IMR-90 (cell line): ENCODE results near the gene FGF4. TPM values are rescaled to one million over a fixed set of nuclear protein-coding genes. Genes with fewer than 3 reads are reported as not detected.

Experiments
- ATAC-seq: fragments of 200-7000 bp; cut with Tn5 transposase; 2 replicates; pipeline ENCODE4 v1.9.1; 2020; ENCODE audit warnings: low read depth, mild to moderate bottlenecking, moderate library complexity
- BruUV-seq: library from RNA; stranded (reverse); fragments of 400-500 nt; replicated peaks from 2 replicates; lab custom pipeline; 2021; lab: Mats Ljungman, UMichigan
- CTCF ChIA-PET: fragments of 300-600 bp; formaldehyde crosslinking; extraction: SDS; loops from one replicate; lab custom pipeline; 2021; ENCODE audit warnings: antibody characterized with exemption; lab: Yijun Ruan, JAX
- POLR2A ChIA-PET: fragments of 300-600 bp; sonication (Branson Sonifier 250); formaldehyde crosslinking; loops from one replicate; lab custom pipeline; 2022; ENCODE audit warnings: antibody characterized with exemption; ENCODE audit not compliant: unreplicated experiment; lab: Charles Lee
- DNase-seq: peaks from one replicate; pipeline ENCODE4 v3.0.0; 2013
- H2AFZ ChIP-seq: replicated peaks from 2 replicates; pipeline ENCODE3; 2013; ENCODE audit warnings: low read length, mild to moderate bottlenecking; ENCODE audit not compliant: poor library complexity
- H2AK5ac ChIP-seq: 2 replicates; pipeline ENCODE4 v1.6.1; 2013; ENCODE audit warnings: low read depth, low read length, inconsistent platforms
- H2AK9ac ChIP-seq: replicated peaks from 2 replicates; pipeline ENCODE3; 2013; ENCODE audit warnings: mild to moderate bottlenecking, low read depth, low read length, moderate library complexity; ENCODE audit not compliant: poor library complexity
- H2BK120ac ChIP-seq: 2 replicates; pipeline ENCODE4 v1.6.1; 2013; ENCODE audit warnings: low read depth, low read length, inconsistent platforms
- H2BK15ac ChIP-seq: 3 replicates; pipeline ENCODE4 v1.6.1; 2013; ENCODE audit warnings: low read depth, low read length, inconsistent platforms
- H2BK20ac ChIP-seq: 2 replicates; pipeline ENCODE4 v1.6.1; 2013; ENCODE audit warnings: low read depth, mild to moderate bottlenecking, inconsistent platforms, low read length, moderate library complexity
- H2BK5ac ChIP-seq: 2 replicates; pipeline ENCODE4 v1.6.1; 2013; ENCODE audit warnings: mild to moderate bottlenecking, low read depth, low read length, inconsistent platforms; ENCODE audit not compliant: poor library complexity, severe bottlenecking
- H3K14ac ChIP-seq: replicated peaks from 2 replicates; pipeline ENCODE4 v1.6.1; 2013; ENCODE audit warnings: low read depth, low read length, inconsistent platforms
- H3K18ac ChIP-seq: 2 replicates; pipeline ENCODE4 v1.6.1; 2013; ENCODE audit warnings: low read depth, low read length, control low read depth
- H3K23ac ChIP-seq: 2 replicates; pipeline ENCODE4 v1.6.1; 2013; ENCODE audit warnings: low read depth, low read length, inconsistent platforms
- H3K27ac ChIP-seq: 2 replicates; pipeline ENCODE4 v1.5.1; 2013; ENCODE audit warnings: mild to moderate bottlenecking, control low read depth, low read length; ENCODE audit not compliant: insufficient read depth
- H3K27me3 ChIP-seq: 2 replicates; pipeline ENCODE4 v1.6.1; 2013; ENCODE audit warnings: low read length; ENCODE audit not compliant: control insufficient read depth, insufficient read depth
- H3K36me3 ChIP-seq: 2 replicates; pipeline ENCODE4 v1.6.1; 2013; ENCODE audit warnings: low read length, mixed read lengths; ENCODE audit not compliant: control insufficient read depth, insufficient read depth
- H3K4ac ChIP-seq: 2 replicates; pipeline ENCODE4 v1.6.1; 2013; ENCODE audit warnings: low read depth, low read length, inconsistent platforms
- H3K4me1 ChIP-seq: 2 replicates; pipeline ENCODE4 v1.6.1; 2013; ENCODE audit warnings: low read length, mixed read lengths; ENCODE audit not compliant: control insufficient read depth, insufficient read depth
- H3K4me2 ChIP-seq: 2 replicates; pipeline ENCODE4 v1.6.1; 2013; ENCODE audit warnings: low read depth, mild to moderate bottlenecking, control low read depth, low read length, moderate library complexity
- H3K4me3 ChIP-seq: 2 replicates; pipeline ENCODE4 v1.5.1; 2013; ENCODE audit warnings: low read depth, mild to moderate bottlenecking, control low read depth, low read length, moderate library complexity; ENCODE audit not compliant: insufficient read depth
- H3K56ac ChIP-seq: 2 replicates; pipeline ENCODE4 v1.6.1; 2013; ENCODE audit warnings: low read length, inconsistent platforms; ENCODE audit not compliant: insufficient read depth; ENCODE audit errors: extremely low read depth
- H3K79me1 ChIP-seq, 2 experiments: 2 replicates each; pipeline ENCODE4 v1.6.1; 2013; ENCODE audit warnings: low read length in 2 of 2, inconsistent platforms in 1 of 2, low read depth in 1 of 2
- H3K9ac ChIP-seq: 2 replicates; pipeline ENCODE4 v1.6.1; 2013; ENCODE audit warnings: low read depth, low read length, control low read depth
- H3K9me1 ChIP-seq: 2 replicates; pipeline ENCODE4 v1.6.1; 2013; ENCODE audit warnings: low read length, inconsistent platforms; ENCODE audit not compliant: insufficient read depth
- H3K9me3 ChIP-seq: 2 replicates; pipeline ENCODE4 v1.6.1; 2013; ENCODE audit warnings: low read length; ENCODE audit not compliant: control insufficient read depth, insufficient read depth
- H4K20me1 ChIP-seq: 2 replicates; pipeline ENCODE4 v1.6.1; 2013; ENCODE audit warnings: low read length, inconsistent platforms; ENCODE audit not compliant: insufficient read depth
- H4K5ac ChIP-seq: 2 replicates; pipeline ENCODE4 v1.6.1; 2013; ENCODE audit warnings: mild to moderate bottlenecking, low read depth, low read length, control low read depth
- H4K8ac ChIP-seq, 2 experiments: 2 replicates each; pipeline ENCODE4 v1.6.1; 2013; ENCODE audit warnings: low read depth in 2 of 2, low read length in 2 of 2, control low read depth in 1 of 2, inconsistent platforms in 1 of 2
- H4K91ac ChIP-seq: 2 replicates; pipeline ENCODE4 v1.6.1; 2013; ENCODE audit warnings: low read depth, low read length, inconsistent platforms; ENCODE audit not compliant: insufficient read depth
- FOS ChIP-seq: fragments of 150-350 bp; IDR thresholded peaks from 2 replicates; pipeline ENCODE4 v1.6.1; 2016; ENCODE audit warnings: low read depth, low read length
- MAFK ChIP-seq: IDR thresholded peaks from 2 replicates; pipeline ENCODE4 v1.6.1; 2012; ENCODE audit warnings: low read depth, low read length, improper control_type of control experiment
- MAZ ChIP-seq: IDR thresholded peaks from 2 replicates; pipeline ENCODE4 v1.6.1; 2012; ENCODE audit warnings: low read depth, mild to moderate bottlenecking, low read length, improper control_type of control experiment, moderate library complexity, borderline replicate concordance
- MXI1 ChIP-seq: IDR thresholded peaks from 2 replicates; pipeline ENCODE4 v1.6.1; 2012; ENCODE audit warnings: low read depth, mild to moderate bottlenecking, low read length, moderate library complexity, borderline replicate concordance
- WGBS, 2 experiments: methylation state at CpG; one replicate each; pipeline versions ENCODE4 v1.1.5 to v1.1.7; 2013; ENCODE audit warnings: missing lambda C conversion rate in 2 of 2; ENCODE audit not compliant: insufficient read length in 1 of 2; ENCODE audit errors: extremely low coverage in 2 of 2; 5-methylcytosine and 5-hydroxymethylcytosine counted together
- dilution Hi-C: fragments of 300-500 bp; cut with HindIII; formaldehyde crosslinking; loops from one replicate; pipeline ENCODE4 v1.14.3; 2018; ENCODE audit warnings: low sequenced_read_pairs; ENCODE audit not compliant: unreplicated experiment
- in situ Hi-C: fragments of 300-500 bp; cut with MboI; formaldehyde crosslinking; loops from 3 replicates; pipeline ENCODE4 v1.14.3; 2019; ENCODE audit warnings: low sequenced_read_pairs, inconsistent platforms, mixed read lengths
- intact Hi-C: fragments of 100-400 bp; cut with micrococcal nuclease; formaldehyde crosslinking; loops from 2 replicates; pipeline ENCODE4 v1.10.0; 2022
- polyA plus RNA-seq, 3 experiments: library from polyadenylated mRNA; depleted of rRNA; stranded (reverse); fragments of >200 nt; gene quantifications; 2 replicates each; pipeline ENCODE4 v1.2.3, GENCODE V29; 2012; ENCODE audit warnings: low replicate concordance in 1 of 3
- total RNA-seq: library from RNA; depleted of rRNA; stranded (reverse); fragments of >200 nt; gene quantifications from 2 replicates; pipeline ENCODE4 v1.2.3, GENCODE V29; 2012
- TF ChIP-seq, protein P1 (sequence below): fragments of 150-350 bp; IDR thresholded peaks from 2 replicates; pipeline ENCODE4 v1.6.1; 2017; ENCODE audit warnings: mild to moderate bottlenecking, antibody characterized with exemption, low read length, low read depth

The FGF4 gene
- total and polyA plus RNA-seq, 2 of the 4 experiments (the other 2 are of a cell fraction): not detected

DNA sequence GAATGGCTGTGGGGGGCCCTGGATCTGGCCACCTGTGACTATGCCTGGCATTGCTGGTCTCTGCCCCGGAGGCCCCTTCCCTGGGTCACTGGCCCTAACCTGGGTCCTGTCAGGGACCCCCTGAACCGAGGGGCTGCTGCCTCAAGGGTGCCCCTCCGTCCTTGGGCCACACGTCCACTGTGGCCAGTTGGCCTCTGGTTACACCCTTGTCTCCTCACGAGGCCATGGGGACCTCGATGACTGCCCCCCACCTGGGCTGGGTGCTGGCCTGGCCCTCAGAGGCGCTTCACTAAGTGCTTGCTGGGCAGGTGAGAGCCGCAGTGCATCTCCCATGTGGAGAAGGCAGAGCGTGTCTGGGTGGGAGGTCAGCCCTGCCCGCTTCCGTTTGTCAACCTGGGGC is 44.0 kb downstream of the FGF4 start:
- Histone ChIP-seq H4K91ac (no peak overlapping the region), H3K18ac (no peak overlapping the region), H2BK20ac (no peak overlapping the region), H3K4me3 (no peak overlapping the region), H2BK120ac (no peak overlapping the region), H3K36me3 (no peaks in the 10 kb centered on the region), H3K23ac (no peak overlapping the region), H3K14ac (no peak overlapping the region), H3K27ac (no peak overlapping the region), H4K8ac (no peak overlapping the region), H4K5ac (no peak overlapping the region), H3K9me3 (peaks cover 11% of the 10 kb centered on the region), H3K4me2 (no peak overlapping the region), H3K56ac (no peak overlapping the region), H4K20me1 (no peaks in the 10 kb centered on the region), H3K27me3 (peaks cover 48% of the 10 kb centered on the region), H3K4ac (no peak overlapping the region), H2AFZ (no peak overlapping the region), H2AK9ac (peak overlapping the region; percentile 63), H3K9me1 (no peaks in the 10 kb centered on the region; the same call in 1 of the 2 replicates), H2AK5ac (no peak overlapping the region), H3K79me1 (no peaks in the 10 kb centered on the region), H2BK5ac (no peak overlapping the region), H3K4me1 (no peaks in the 10 kb centered on the region; the same call in 1 of the 2 replicates), H3K9ac (no peak overlapping the region), H2BK15ac (no peak overlapping the region)
- dilution Hi-C loops (no loop called here), intact Hi-C loops (no loop called here), in situ Hi-C loops (no loop called here)
- no peak for DNase-seq
- 80% methylated on average over 2 of the region's 11 CpGs; no CpG with 5 or more reads in 1 of the 2 experiments for WGBS, 2 experiments
- no peak for TF ChIP-seq MAZ
- TF ChIP-seq MXI1: no peak
- TF ChIP-seq MAFK: no peak
- TF ChIP-seq, protein P1, sequence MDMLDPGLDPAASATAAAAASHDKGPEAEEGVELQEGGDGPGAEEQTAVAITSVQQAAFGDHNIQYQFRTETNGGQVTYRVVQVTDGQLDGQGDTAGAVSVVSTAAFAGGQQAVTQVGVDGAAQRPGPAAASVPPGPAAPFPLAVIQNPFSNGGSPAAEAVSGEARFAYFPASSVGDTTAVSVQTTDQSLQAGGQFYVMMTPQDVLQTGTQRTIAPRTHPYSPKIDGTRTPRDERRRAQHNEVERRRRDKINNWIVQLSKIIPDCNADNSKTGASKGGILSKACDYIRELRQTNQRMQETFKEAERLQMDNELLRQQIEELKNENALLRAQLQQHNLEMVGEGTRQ: no peak
- no peak for TF ChIP-seq FOS
- CTCF ChIA-PET: no interaction called here
- POLR2A ChIA-PET: no interaction called here
- BruUV-seq: no TSS peak
- ATAC-seq: no peak
